HG03280 (cell line): ENCODE results near the gene NT5DC3.

ENCODE experiments used
- ATAC-seq: cut with Tn5 transposase; IDR thresholded peaks from one replicate; pipeline ENCODE4 v1.9.1; 2021; ENCODE audit warnings: mild to moderate bottlenecking, moderate library complexity; ENCODE audit not compliant: unreplicated experiment

Gene NT5DC3

GRCh38 chr12:103785243-103786031 lies 55.6 kb downstream of the NT5DC3 start:
- ATAC-seq: no peak

- no peak for ATAC-seq
Measured at GRCh38 chr12:103783744-103784664, 57.0 kb downstream of the NT5DC3 start.

DNA sequence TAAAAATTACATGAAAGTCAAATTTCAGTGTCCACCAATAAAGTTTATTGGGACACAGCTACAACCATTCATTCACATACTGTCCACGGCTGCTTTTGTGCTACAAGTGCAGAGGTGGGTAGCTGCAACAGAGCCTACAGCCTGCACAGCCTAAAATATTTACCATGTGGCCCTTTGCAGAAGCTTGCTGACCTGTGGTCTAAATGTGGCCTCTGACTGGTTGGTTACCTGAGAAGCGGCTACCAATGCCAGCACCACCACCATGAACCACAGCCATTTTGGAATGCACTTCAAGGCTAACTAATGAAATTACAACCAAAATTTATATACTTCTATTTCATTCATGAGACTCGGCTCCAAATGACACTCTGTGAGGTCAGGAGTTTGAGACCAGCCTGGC lies 58.6 kb downstream of the NT5DC3 start:
- ATAC-seq: no peak

DNA sequence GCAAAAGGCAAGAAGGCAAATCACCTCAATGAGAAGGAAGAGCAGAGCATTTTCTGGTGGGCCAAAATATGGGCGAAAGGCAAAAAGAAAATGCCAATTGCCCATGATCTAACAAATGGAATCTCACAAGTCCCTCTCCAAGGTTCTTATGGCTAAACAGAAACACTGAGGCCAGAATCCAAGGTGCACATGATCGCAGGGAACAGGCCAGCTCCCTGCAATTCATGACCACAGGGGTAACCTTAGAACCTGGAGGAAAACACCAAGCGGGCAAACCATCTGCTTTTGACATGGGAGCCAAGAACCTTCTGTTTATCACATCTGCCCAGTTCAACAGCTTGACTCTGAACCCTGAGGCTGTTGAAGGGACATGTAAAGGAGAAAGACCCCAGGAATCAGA lies 60.0 kb downstream of the NT5DC3 start:
- no peak for ATAC-seq

DNA sequence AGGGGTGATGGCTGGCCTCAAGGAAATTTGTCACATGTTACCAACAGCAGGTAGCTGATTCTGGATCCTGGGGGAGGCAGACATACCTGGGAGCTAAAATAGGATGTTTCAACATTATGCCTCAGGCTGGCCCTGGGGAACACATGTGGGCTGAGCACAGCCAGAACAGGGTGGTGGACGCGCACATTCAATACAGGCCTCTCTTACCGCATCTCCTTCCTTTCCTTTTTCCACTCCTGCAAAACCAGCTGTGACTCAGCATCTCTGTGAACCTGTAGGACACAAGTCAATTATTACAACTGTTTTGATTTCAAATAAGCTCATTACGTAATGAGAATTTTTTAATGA lies 61.0 kb downstream of the NT5DC3 start:
- no peak for ATAC-seq

DNA sequence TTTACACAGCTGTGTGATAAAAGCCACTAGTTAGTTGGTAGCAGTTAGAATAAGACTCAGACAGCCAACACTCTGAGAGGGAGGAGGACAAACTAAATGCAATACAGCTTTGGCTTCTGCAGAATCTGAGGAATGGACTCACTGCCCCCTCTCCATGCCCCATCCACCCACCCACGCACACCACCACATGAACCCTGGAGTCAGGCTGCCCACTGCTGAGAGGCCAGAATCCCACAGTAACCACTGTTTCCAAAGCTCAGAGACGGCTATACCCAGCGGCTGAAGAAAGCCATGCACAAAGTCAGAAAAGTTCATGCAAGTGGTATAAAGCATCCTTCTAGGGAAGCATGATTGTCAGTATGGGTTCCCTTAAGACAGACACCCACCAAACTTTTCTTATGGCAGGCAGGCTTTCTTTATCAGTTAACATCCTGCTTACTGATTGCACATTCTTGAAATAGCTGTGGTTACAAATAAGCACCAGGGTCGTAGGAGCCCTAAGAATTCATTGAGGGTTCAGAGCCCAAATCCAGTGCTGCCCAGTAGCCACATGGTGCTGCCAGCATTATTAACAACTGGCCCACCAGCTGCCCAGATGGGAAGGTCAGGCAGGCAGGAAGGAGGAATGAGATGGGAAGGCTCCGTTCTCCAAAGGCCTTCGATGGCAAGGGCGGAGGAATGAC lies 61.5 kb downstream of the NT5DC3 start:
- ATAC-seq: no peak

DNA sequence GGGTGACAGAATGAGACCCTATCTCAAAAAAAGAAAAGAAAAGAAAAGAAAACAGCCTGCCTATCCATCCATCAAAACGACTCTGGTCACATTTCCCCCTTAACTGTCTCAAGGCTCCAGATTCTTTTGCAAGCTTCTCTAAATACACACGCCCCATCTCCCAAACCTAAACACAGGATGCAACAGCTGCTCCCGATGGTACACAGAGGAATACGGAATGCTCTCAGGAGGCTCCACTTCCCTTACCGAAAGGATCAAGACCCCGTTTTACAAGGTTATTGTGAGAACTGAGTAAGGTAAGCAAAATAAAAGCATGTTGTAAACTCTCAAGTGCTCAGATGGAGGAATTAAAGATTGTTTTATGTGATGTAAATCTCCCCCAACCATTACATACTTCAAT lies 62.3 kb downstream of the NT5DC3 start:
- no peak for ATAC-seq

DNA sequence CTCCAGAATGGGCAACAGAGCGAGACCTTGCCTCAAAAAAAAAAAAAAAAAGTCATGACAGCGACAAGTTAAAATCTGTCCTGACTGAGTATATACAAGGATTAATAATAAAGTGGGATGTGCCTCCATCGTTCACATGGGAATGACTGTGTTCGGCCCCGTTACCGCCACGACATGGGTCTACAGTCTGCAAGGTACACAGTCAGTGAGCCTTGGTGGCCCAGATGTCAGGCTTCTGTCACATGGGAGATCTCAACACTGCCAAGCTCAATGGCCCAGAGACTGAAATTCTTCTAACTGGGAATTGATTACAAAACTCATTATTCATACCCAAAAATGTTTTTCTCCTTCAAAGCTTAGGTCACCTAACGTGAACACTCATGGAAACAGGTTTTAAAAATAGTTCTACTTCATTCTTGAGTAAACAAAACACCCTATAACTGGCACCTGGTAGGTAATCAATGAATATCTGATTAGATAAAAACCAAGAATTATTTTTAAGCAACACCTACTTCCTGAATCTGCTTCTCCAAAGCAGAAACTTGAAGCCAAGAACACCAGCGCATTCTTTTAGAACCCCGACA lies 66.0 kb downstream of the NT5DC3 start:
- ATAC-seq: no peak

- ATAC-seq: no peak
Measured at GRCh38 chr12:103773109-103773910, 67.7 kb downstream of the NT5DC3 start.

- no peak for ATAC-seq
Measured at GRCh38 chr12:103772367-103773108, 68.5 kb downstream of the NT5DC3 start.

- no peak for ATAC-seq
Measured at GRCh38 chr12:103771466-103771865, 69.6 kb downstream of the NT5DC3 start.

GRCh38 chr12:103769240-103769945 lies 71.6 kb downstream of the NT5DC3 start:
- no peak for ATAC-seq

DNA sequence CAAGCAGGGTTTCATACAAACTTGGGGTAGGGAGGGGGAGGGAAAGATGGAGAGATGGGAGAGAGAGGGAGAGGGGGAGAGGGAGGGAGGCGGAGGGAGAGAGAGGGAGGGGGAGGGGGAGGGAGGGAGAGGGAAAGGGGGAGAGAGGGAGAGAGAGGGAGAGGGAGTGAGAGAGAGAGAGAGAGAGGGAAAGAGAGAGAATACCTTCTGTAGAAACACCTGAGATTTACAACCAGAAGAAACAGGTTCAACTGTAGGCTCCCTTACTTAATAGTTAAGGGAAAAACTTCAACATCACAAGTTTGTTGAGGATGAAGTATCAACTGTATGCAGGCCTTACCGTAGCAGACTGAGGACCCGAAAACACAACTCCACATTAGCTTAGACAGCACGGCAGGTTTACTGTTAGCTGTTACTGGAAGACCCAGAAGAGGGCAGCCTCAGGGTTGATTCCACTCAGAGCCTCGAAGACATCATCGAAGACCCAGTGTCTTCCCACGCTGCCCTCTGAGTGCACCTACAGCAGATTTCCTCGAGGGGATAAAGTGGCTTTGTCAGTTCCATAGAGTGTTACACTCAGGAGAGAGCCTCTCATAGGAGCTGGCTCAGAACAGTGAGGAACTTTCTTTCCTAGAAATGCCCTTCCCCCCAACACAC lies 72.4 kb downstream of the NT5DC3 start:
- no peak for ATAC-seq

DNA sequence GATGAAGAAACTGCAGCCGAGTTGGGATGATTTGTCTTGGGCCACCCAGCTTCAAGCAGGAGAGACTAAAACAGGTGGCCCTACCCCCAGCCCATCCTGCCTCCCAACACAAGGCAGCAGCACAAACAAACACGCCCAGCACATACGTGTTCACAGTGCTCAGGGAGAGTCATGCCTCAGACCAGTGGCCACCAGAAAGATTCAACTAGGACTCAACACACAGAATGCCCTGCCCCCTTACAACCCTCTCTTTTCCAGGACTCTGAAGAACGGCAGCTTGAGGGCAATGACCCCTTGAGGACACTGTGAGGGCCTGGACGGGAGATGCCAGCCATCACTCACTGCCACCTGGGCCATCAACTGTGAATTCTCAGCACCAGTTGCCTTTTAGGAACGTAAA lies 75.0 kb downstream of the NT5DC3 start:
- no peak for ATAC-seq

- no peak for ATAC-seq
Measured at GRCh38 chr12:103765322-103765721, 75.7 kb downstream of the NT5DC3 start.

DNA sequence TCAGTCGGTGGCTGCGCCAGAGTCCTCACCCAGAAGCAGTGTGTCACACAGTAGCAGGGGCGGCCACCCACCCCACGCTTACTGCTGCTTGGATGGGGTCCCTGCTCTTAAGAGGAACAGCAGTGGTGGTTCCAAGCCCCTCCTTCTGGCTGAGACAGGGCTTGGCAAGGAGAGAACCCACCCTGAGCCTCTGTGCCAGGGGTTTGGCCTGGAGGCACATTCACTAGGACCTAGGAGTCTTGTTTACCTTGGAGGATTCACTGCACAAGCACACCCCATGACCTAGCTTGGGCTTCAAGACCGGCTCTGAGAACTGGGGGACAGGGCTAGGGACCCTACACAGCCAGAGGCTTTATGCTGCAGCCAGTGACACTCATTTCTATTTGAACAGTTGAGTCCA lies 78.6 kb downstream of the NT5DC3 start:
- no peak for ATAC-seq

- no peak for ATAC-seq
Measured at GRCh38 chr12:103758310-103759089, 82.5 kb downstream of the NT5DC3 start.

DNA sequence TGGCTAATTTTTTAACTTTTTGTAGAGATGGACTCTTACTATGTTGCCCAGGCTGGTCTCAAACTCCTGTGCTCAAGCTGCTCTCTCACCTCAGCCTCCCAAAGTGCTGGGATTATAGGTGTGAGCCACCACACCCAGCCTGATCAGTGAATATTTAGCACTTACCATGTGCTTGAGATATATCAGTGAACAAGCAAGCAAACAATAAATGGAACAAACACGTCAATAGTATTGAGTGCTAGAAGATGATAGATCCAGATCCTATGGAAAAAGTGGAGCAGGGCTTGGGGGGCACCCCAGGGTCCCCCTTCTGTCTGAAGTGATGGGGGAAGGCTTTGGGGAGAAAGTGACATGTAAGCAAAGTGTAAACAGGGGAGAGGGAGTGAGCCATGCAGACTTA lies 83.8 kb downstream of the NT5DC3 start:
- no peak for ATAC-seq
